IMR-90 (cell line): ENCODE results near the gene KCNV2. TPM values are rescaled to one million over a fixed set of nuclear protein-coding genes. Genes with fewer than 3 reads are reported as not detected.
A peak's percentile ranks its signal among the peaks of the same experiment; 100 is the strongest.

Experiments
- ATAC-seq: fragments of 200-7000 bp; cut with Tn5 transposase; 2 replicates; pipeline ENCODE4 v1.9.1; 2020; ENCODE audit warnings: low read depth, mild to moderate bottlenecking, moderate library complexity
- BruUV-seq: library from RNA; stranded (reverse); fragments of 400-500 nt; replicated peaks from 2 replicates; lab custom pipeline; 2021; lab: Mats Ljungman, UMichigan
- CTCF ChIA-PET: fragments of 300-600 bp; formaldehyde crosslinking; extraction: SDS; loops from one replicate; lab custom pipeline; 2021; ENCODE audit warnings: antibody characterized with exemption; lab: Yijun Ruan, JAX
- POLR2A ChIA-PET: fragments of 300-600 bp; sonication (Branson Sonifier 250); formaldehyde crosslinking; loops from one replicate; lab custom pipeline; 2022; ENCODE audit warnings: antibody characterized with exemption; ENCODE audit not compliant: unreplicated experiment; lab: Charles Lee
- DNase-seq: peaks from one replicate; pipeline ENCODE4 v3.0.0; 2013
- H2AFZ ChIP-seq: replicated peaks from 2 replicates; pipeline ENCODE3; 2013; ENCODE audit warnings: low read length, mild to moderate bottlenecking; ENCODE audit not compliant: poor library complexity
- H2AK5ac ChIP-seq: 2 replicates; pipeline ENCODE4 v1.6.1; 2013; ENCODE audit warnings: low read depth, low read length, inconsistent platforms
- H2AK9ac ChIP-seq: replicated peaks from 2 replicates; pipeline ENCODE3; 2013; ENCODE audit warnings: mild to moderate bottlenecking, low read depth, low read length, moderate library complexity; ENCODE audit not compliant: poor library complexity
- H2BK120ac ChIP-seq: 2 replicates; pipeline ENCODE4 v1.6.1; 2013; ENCODE audit warnings: low read depth, low read length, inconsistent platforms
- H2BK15ac ChIP-seq: 3 replicates; pipeline ENCODE4 v1.6.1; 2013; ENCODE audit warnings: low read depth, low read length, inconsistent platforms
- H2BK20ac ChIP-seq: 2 replicates; pipeline ENCODE4 v1.6.1; 2013; ENCODE audit warnings: low read depth, mild to moderate bottlenecking, inconsistent platforms, low read length, moderate library complexity
- H2BK5ac ChIP-seq: 2 replicates; pipeline ENCODE4 v1.6.1; 2013; ENCODE audit warnings: mild to moderate bottlenecking, low read depth, low read length, inconsistent platforms; ENCODE audit not compliant: poor library complexity, severe bottlenecking
- H3K14ac ChIP-seq: replicated peaks from 2 replicates; pipeline ENCODE4 v1.6.1; 2013; ENCODE audit warnings: low read depth, low read length, inconsistent platforms
- H3K18ac ChIP-seq: 2 replicates; pipeline ENCODE4 v1.6.1; 2013; ENCODE audit warnings: low read depth, low read length, control low read depth
- H3K23ac ChIP-seq: 2 replicates; pipeline ENCODE4 v1.6.1; 2013; ENCODE audit warnings: low read depth, low read length, inconsistent platforms
- H3K27ac ChIP-seq: 2 replicates; pipeline ENCODE4 v1.5.1; 2013; ENCODE audit warnings: mild to moderate bottlenecking, control low read depth, low read length; ENCODE audit not compliant: insufficient read depth
- H3K27me3 ChIP-seq: 2 replicates; pipeline ENCODE4 v1.6.1; 2013; ENCODE audit warnings: low read length; ENCODE audit not compliant: control insufficient read depth, insufficient read depth
- H3K36me3 ChIP-seq: 2 replicates; pipeline ENCODE4 v1.6.1; 2013; ENCODE audit warnings: low read length, mixed read lengths; ENCODE audit not compliant: control insufficient read depth, insufficient read depth
- H3K4ac ChIP-seq: 2 replicates; pipeline ENCODE4 v1.6.1; 2013; ENCODE audit warnings: low read depth, low read length, inconsistent platforms
- H3K4me1 ChIP-seq: 2 replicates; pipeline ENCODE4 v1.6.1; 2013; ENCODE audit warnings: low read length, mixed read lengths; ENCODE audit not compliant: control insufficient read depth, insufficient read depth
- H3K4me2 ChIP-seq: 2 replicates; pipeline ENCODE4 v1.6.1; 2013; ENCODE audit warnings: low read depth, mild to moderate bottlenecking, control low read depth, low read length, moderate library complexity
- H3K4me3 ChIP-seq: 2 replicates; pipeline ENCODE4 v1.5.1; 2013; ENCODE audit warnings: low read depth, mild to moderate bottlenecking, control low read depth, low read length, moderate library complexity; ENCODE audit not compliant: insufficient read depth
- H3K56ac ChIP-seq: 2 replicates; pipeline ENCODE4 v1.6.1; 2013; ENCODE audit warnings: low read length, inconsistent platforms; ENCODE audit not compliant: insufficient read depth; ENCODE audit errors: extremely low read depth
- H3K79me1 ChIP-seq, 2 experiments: 2 replicates each; pipeline ENCODE4 v1.6.1; 2013; ENCODE audit warnings: low read length in 2 of 2, inconsistent platforms in 1 of 2, low read depth in 1 of 2
- H3K9ac ChIP-seq: 2 replicates; pipeline ENCODE4 v1.6.1; 2013; ENCODE audit warnings: low read depth, low read length, control low read depth
- H3K9me1 ChIP-seq: 2 replicates; pipeline ENCODE4 v1.6.1; 2013; ENCODE audit warnings: low read length, inconsistent platforms; ENCODE audit not compliant: insufficient read depth
- H3K9me3 ChIP-seq: 2 replicates; pipeline ENCODE4 v1.6.1; 2013; ENCODE audit warnings: low read length; ENCODE audit not compliant: control insufficient read depth, insufficient read depth
- H4K20me1 ChIP-seq: 2 replicates; pipeline ENCODE4 v1.6.1; 2013; ENCODE audit warnings: low read length, inconsistent platforms; ENCODE audit not compliant: insufficient read depth
- H4K5ac ChIP-seq: 2 replicates; pipeline ENCODE4 v1.6.1; 2013; ENCODE audit warnings: mild to moderate bottlenecking, low read depth, low read length, control low read depth
- H4K8ac ChIP-seq, 2 experiments: 2 replicates each; pipeline ENCODE4 v1.6.1; 2013; ENCODE audit warnings: low read depth in 2 of 2, low read length in 2 of 2, control low read depth in 1 of 2, inconsistent platforms in 1 of 2
- H4K91ac ChIP-seq: 2 replicates; pipeline ENCODE4 v1.6.1; 2013; ENCODE audit warnings: low read depth, low read length, inconsistent platforms; ENCODE audit not compliant: insufficient read depth
- CEBPB ChIP-seq: IDR thresholded peaks from 2 replicates; pipeline ENCODE4 v1.6.1; 2012; ENCODE audit warnings: low read depth, low read length, improper control_type of control experiment
- MAZ ChIP-seq: IDR thresholded peaks from 2 replicates; pipeline ENCODE4 v1.6.1; 2012; ENCODE audit warnings: low read depth, mild to moderate bottlenecking, low read length, improper control_type of control experiment, moderate library complexity, borderline replicate concordance
- WGBS, 2 experiments: methylation state at CpG; one replicate each; pipeline versions ENCODE4 v1.1.5 to v1.1.7; 2013; ENCODE audit warnings: missing lambda C conversion rate in 2 of 2; ENCODE audit not compliant: insufficient read length in 1 of 2; ENCODE audit errors: extremely low coverage in 2 of 2; 5-methylcytosine and 5-hydroxymethylcytosine counted together
- dilution Hi-C: fragments of 300-500 bp; cut with HindIII; formaldehyde crosslinking; loops from one replicate; pipeline ENCODE4 v1.14.3; 2018; ENCODE audit warnings: low sequenced_read_pairs; ENCODE audit not compliant: unreplicated experiment
- in situ Hi-C: fragments of 300-500 bp; cut with MboI; formaldehyde crosslinking; loops from 3 replicates; pipeline ENCODE4 v1.14.3; 2019; ENCODE audit warnings: low sequenced_read_pairs, inconsistent platforms, mixed read lengths
- intact Hi-C: fragments of 100-400 bp; cut with micrococcal nuclease; formaldehyde crosslinking; loops from 2 replicates; pipeline ENCODE4 v1.10.0; 2022
- polyA plus RNA-seq, 3 experiments: library from polyadenylated mRNA; depleted of rRNA; stranded (reverse); fragments of >200 nt; gene quantifications; 2 replicates each; pipeline ENCODE4 v1.2.3, GENCODE V29; 2012; ENCODE audit warnings: low replicate concordance in 1 of 3
- total RNA-seq: library from RNA; depleted of rRNA; stranded (reverse); fragments of >200 nt; gene quantifications from 2 replicates; pipeline ENCODE4 v1.2.3, GENCODE V29; 2012

Gene KCNV2
- total and polyA plus RNA-seq, 2 of the 4 experiments (the other 2 are of a cell fraction): not detected

- H2AK9ac ChIP-seq: no peak overlapping the region
- no peak overlapping the region for H3K4me2 ChIP-seq
- H3K27me3 ChIP-seq: no peaks in the 10 kb centered on the region
- ChIA-PET POLR2A (no interaction called here), CTCF (interaction anchor here (1.0 to 1.1 kb wide), 2 partner anchors 14 to 17 kb away, joined by 3 read pairs; no protein-coding TSS in a partner anchor)
- H3K14ac ChIP-seq: no peak overlapping the region
- no peak overlapping the region for H3K56ac ChIP-seq
- no peaks in the 10 kb centered on the region for H4K20me1 ChIP-seq
- no TSS peak for BruUV-seq
- no peak overlapping the region for H3K18ac ChIP-seq
- H3K27ac ChIP-seq: no peak overlapping the region
- no peaks in the 10 kb centered on the region; the same call in 1 of the 2 replicates for H3K9me1 ChIP-seq
- intact Hi-C loops (no loop called here), dilution Hi-C loops (no loop called here), in situ Hi-C loops (no loop called here)
- TF ChIP-seq CEBPB: peak; percentile 61; the same call in 1 of the 2 replicates
- no peak for TF ChIP-seq MAZ
- no peak overlapping the region for H2BK20ac ChIP-seq
- no peak overlapping the region for H4K5ac ChIP-seq
- no peak for ATAC-seq
- H3K4ac ChIP-seq: no peak overlapping the region
- no peak for DNase-seq
- no peak overlapping the region for H4K91ac ChIP-seq
- peaks cover 2% of the 10 kb centered on the region; the same call in 1 of the 2 replicates for H3K4me1 ChIP-seq
- no peak overlapping the region for H3K4me3 ChIP-seq
- H2BK5ac ChIP-seq: no peak overlapping the region
- H3K23ac ChIP-seq: no peak overlapping the region
- no peaks in the 10 kb centered on the region for H3K9me3 ChIP-seq
- no peak overlapping the region for H2BK15ac ChIP-seq
- H3K79me1 ChIP-seq: no peaks in the 10 kb centered on the region
- no CpG with 5 or more reads among the region's 6 CpGs for WGBS, 2 experiments
- H3K9ac ChIP-seq: no peak overlapping the region
- H3K36me3 ChIP-seq: peaks cover 8% of the 10 kb centered on the region
- H2AFZ ChIP-seq: no peak overlapping the region
- H2AK5ac ChIP-seq: no peak overlapping the region
- no peak overlapping the region for H2BK120ac ChIP-seq
- H4K8ac ChIP-seq: no peak overlapping the region
These were observed 24.3 kb downstream of the KCNV2 start for GRCh38 chr9:2741441-2742158.
